GM12878 (cell line): ENCODE results near the gene ZNF526. TPM values are rescaled to one million over a fixed set of nuclear protein-coding genes. Genes with fewer than 3 reads are reported as not detected.

Source experiments
- ATAC-seq: fragments of 200-7000 bp; cut with Tn5 transposase; 3 replicates; pipeline ENCODE4 v1.9.1; 2020; ENCODE audit warnings: mild to moderate bottlenecking, moderate library complexity
- BruUV-seq: library from RNA; stranded (reverse); fragments of 400-500 nt; replicated peaks from 2 replicates; lab custom pipeline; 2021; lab: Mats Ljungman, UMichigan
- CTCF ChIA-PET: fragments of 300-600 bp; sonication (Branson Sonifier 250); formaldehyde crosslinking; extraction: SDS; loops from one replicate; lab custom pipeline; 2021; ENCODE audit warnings: inconsistent platforms; lab: Yijun Ruan, JAX
- POLR2A ChIA-PET: fragments of 350-600 bp; formaldehyde crosslinking; extraction: SDS; loops from one replicate; lab custom pipeline; 2021; ENCODE audit warnings: inconsistent platforms; lab: Charles Lee
- RAD21 ChIA-PET: fragments of 300-600 bp; sonication (Branson Sonifier 250); formaldehyde crosslinking; loops from one replicate; lab custom pipeline; 2023; ENCODE audit warnings: antibody characterized with exemption; ENCODE audit not compliant: unreplicated experiment; lab: Charles Lee
- SMC1A ChIA-PET: fragments of 300-600 bp; sonication (Branson Sonifier 250); formaldehyde crosslinking; loops from one replicate; lab custom pipeline; 2023; ENCODE audit not compliant: unreplicated experiment, uncharacterized antibody; lab: Charles Lee
- DNase-seq: peaks from one replicate; pipeline ENCODE4 v3.0.0-alpha.2; 2011; ENCODE audit warnings: low read depth, low spot score
- FAIRE-seq: peaks from 3 replicates; lab custom pipeline; 2011; peaks lifted over from hg19 to GRCh38; lab: Jason Lieb, UNC
- H2AFZ ChIP-seq: 2 replicates; pipeline ENCODE4 v1.6.0; 2011; ENCODE audit warnings: low read depth, low read length, control low read depth; ENCODE audit not compliant: control insufficient read depth
- H3K27ac ChIP-seq: 2 replicates; pipeline ENCODE4 v1.5.1; 2011; ENCODE audit warnings: control low read depth; ENCODE audit not compliant: control insufficient read depth, insufficient read depth
- H3K27me3 ChIP-seq, 2 experiments: replicated peaks in 1 of 2; 2 replicates each; pipeline versions ENCODE4 v1.6.0 to v1.6.1; 2011; ENCODE audit warnings: low read length in 1 of 2; ENCODE audit not compliant: control insufficient read depth in 2 of 2, insufficient read depth in 2 of 2
- H3K36me3 ChIP-seq, 2 experiments: 2 replicates each; pipeline ENCODE4 v1.5.1; 2011; ENCODE audit warnings: low read length in 1 of 2; ENCODE audit not compliant: control insufficient read depth in 2 of 2, insufficient read depth in 2 of 2
- H3K4me1 ChIP-seq: 2 replicates; pipeline ENCODE4 v1.6.1; 2011; ENCODE audit warnings: mild to moderate bottlenecking, low read length, moderate library complexity, mixed read lengths; ENCODE audit not compliant: control insufficient read depth, insufficient read depth
- H3K4me2 ChIP-seq: 2 replicates; pipeline ENCODE4 v1.6.0; 2011; ENCODE audit warnings: control low read depth; ENCODE audit not compliant: control insufficient read depth, insufficient read depth
- H3K4me3 ChIP-seq: fragments of 200-600 bp; sonication (generic); 2 replicates; pipeline ENCODE4 v1.5.1; 2016
- H3K79me2 ChIP-seq: 2 replicates; pipeline ENCODE4 v1.6.0; 2011; ENCODE audit warnings: low read length; ENCODE audit not compliant: control insufficient read depth, insufficient read depth
- H3K9ac ChIP-seq: 2 replicates; pipeline ENCODE4 v1.8.0; 2011; ENCODE audit warnings: low read length, control low read depth, mixed read lengths; ENCODE audit not compliant: control insufficient read depth, insufficient read depth
- H3K9me3 ChIP-seq: replicated peaks from 3 replicates; pipeline ENCODE4 v1.5.1; 2011; ENCODE audit warnings: mild to moderate bottlenecking, low read length; ENCODE audit not compliant: control insufficient read depth, insufficient read depth
- H4K20me1 ChIP-seq: 2 replicates; pipeline ENCODE4 v1.6.0; 2011; ENCODE audit not compliant: control insufficient read depth, insufficient read depth
- CBFB ChIP-seq: IDR thresholded peaks from 2 replicates; pipeline ENCODE4 v1.6.1; 2016; ENCODE audit warnings: antibody characterized with exemption, low read depth
- E2F4 ChIP-seq: IDR thresholded peaks from 2 replicates; pipeline ENCODE4 v1.6.1; 2012; ENCODE audit warnings: low read depth, low read length, improper control_type of control experiment
- ESRRA ChIP-seq: IDR thresholded peaks from 2 replicates; pipeline ENCODE4 v1.6.1; 2012; ENCODE audit warnings: mild to moderate bottlenecking, low read length, improper control_type of control experiment
- HDAC2 ChIP-seq: fragments of 200-600 bp; sonication (generic); IDR thresholded peaks from 2 replicates; pipeline ENCODE4 v1.6.1; 2017
- NBN ChIP-seq: fragments of 450-650 bp; IDR thresholded peaks from 2 replicates; pipeline ENCODE4 v1.6.1; 2016
- POLR2A ChIP-seq: IDR thresholded peaks from 2 replicates; pipeline ENCODE4 v1.6.1; 2011; ENCODE audit warnings: low read depth, mild to moderate bottlenecking, low read length
- RELA ChIP-seq: fragments of 450-650 bp; IDR thresholded peaks from 2 replicates; pipeline ENCODE4 v1.8.0; 2014; ENCODE audit warnings: borderline replicate concordance; ENCODE audit not compliant: partially characterized antibody
- SRF ChIP-seq, 2 experiments: IDR thresholded peaks; 2 replicates each; pipeline ENCODE4 v1.6.1; 2011; ENCODE audit warnings: low read depth in 2 of 2, low read length in 2 of 2, mild to moderate bottlenecking in 1 of 2, moderate library complexity in 1 of 2
- STAT1 ChIP-seq: fragments of 450-650 bp; conservative IDR thresholded peaks from 2 replicates; pipeline ENCODE4 v1.6.1; 2014; ENCODE audit warnings: antibody characterized with exemption, mild to moderate bottlenecking
- WGBS: methylation state at CpG from one replicate; pipeline ENCODE4 v1.1.6; 2016; ENCODE audit warnings: low lambda C conversion rate; ENCODE audit not compliant: insufficient replicate concordance, insufficient coverage; ENCODE audit errors: missing lambda C conversion rate; 5-methylcytosine and 5-hydroxymethylcytosine counted together
- in situ Hi-C: fragments of 300-500 bp; cut with MboI; formaldehyde crosslinking; loops from 9 replicates; pipeline ENCODE4 v1.14.3; 2018; ENCODE audit warnings: mixed read lengths
- intact Hi-C: fragments of 100-400 bp; cut with micrococcal nuclease; formaldehyde crosslinking; loops from one replicate; pipeline ENCODE4 v1.14.2; 2022; ENCODE audit not compliant: unreplicated experiment
- polyA plus RNA-seq, 11 experiments: library from polyadenylated mRNA; depleted of rRNA in 4 of 11; unstranded in 6 of 11; stranded (reverse) in 5 of 11; fragments of >200 nt; fragmentation: Nextera tagmentation in 4 of 11; fragmentation: Illumina TruSeq in 1 of 11; extraction: Ambion mirVana in 4 of 11; extraction: Trizol in 1 of 11; gene quantifications; 1 replicate in 1 of 11; 2 replicates in 10 of 11; pipeline versions ENCODE4 v1.2.1 to v1.2.3, GENCODE V29; 2011 to 2016; ENCODE audit warnings: inconsistent platforms in 2 of 11, missing spikeins in 2 of 11, low read depth in 1 of 11
- total RNA-seq, 4 experiments: library from RNA; depleted of rRNA in 3 of 4; stranded (reverse); fragments of >200 nt in 3 of 4; fragmentation: Illumina TruSeq in 1 of 4; extraction: Trizol in 1 of 4; gene quantifications; 2 replicates each; pipeline versions ENCODE4 v1.2.1 to v1.2.3, GENCODE V29; 2013 to 2021
- TF ChIP-seq, protein P1 (sequence below): IDR thresholded peaks from 2 replicates; pipeline ENCODE4 v1.6.1; 2012; ENCODE audit warnings: improper control_type of control experiment, low read depth, low read length; ENCODE audit not compliant: insufficient replicate concordance

The ZNF526 gene
- total and polyA plus RNA-seq, 10 of the 15 experiments (the other 5 are each of a cell fraction or from before 2014, with no cell fraction given), result 1.8 to 18.3 (median 5.5) TPM

DNA sequence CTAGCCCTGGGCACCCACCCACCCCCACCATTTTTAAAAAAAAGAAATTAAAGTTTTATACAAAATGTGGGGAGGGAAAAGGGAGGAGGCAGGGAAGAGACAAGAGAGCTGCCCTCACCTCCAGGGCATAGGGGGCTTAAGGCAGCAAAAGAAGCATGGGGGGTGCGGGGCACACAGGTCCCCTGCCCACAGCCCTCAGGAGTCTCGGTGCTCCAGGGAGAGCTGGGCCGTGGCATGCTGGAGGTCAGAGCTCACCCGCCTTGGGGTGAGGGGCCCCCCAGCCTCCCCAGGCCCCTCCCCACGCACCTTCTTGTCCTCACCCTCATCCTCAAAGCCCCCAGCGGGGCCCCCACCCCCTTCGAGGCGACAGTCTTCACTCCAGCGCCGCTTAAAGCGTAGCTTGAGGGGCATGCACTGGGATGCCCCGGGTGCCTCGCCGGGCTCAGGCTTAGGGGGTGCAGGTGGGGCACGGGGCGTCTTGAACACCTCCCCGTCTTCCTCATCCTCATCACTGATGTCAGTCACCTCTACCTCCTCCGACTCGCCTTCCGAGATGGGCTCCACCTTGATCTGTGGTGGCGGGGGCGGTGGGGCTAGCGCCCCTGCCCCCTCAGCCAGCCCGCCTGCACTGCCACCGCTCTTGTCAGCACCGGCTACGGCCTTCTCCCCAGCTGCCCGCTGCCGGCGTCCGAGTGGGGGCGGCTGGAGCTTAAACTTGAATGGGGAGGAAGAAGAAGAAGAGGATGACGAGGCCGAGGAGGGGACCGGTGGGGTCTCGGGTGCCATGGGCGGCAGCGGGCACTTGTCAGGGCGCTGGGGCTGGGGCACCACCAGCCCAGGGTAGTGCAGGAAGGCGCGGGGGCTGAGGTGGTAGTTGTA is 28.4 kb downstream of the ZNF526 start:
- no peak overlapping the region for H3K27ac ChIP-seq
- no peaks in the 10 kb centered on the region for H3K9me3 ChIP-seq
- no peak for TF ChIP-seq RELA
- TF ChIP-seq NBN, result no peak
- no peaks in the 10 kb centered on the region for H3K27me3 ChIP-seq
- ATAC-seq (no peak), FAIRE-seq (no peak), DNase-seq (no peak)
- H3K79me2 ChIP-seq, result peaks cover 37% of the 10 kb centered on the region
- in situ Hi-C loops, result no loop called here
- peaks cover 0 to 7% of the 10 kb centered on the region in 2 experiments; a peak in 2 of 4 replicates for H3K36me3 ChIP-seq
- no TSS peak for BruUV-seq
- no peak overlapping the region for H3K4me2 ChIP-seq
- no peak overlapping the region for H2AFZ ChIP-seq
- no peak overlapping the region for H3K9ac ChIP-seq
- H3K4me3 ChIP-seq, result no peak overlapping the region
- 94% methylated on average over 40 of the region's 41 CpGs for WGBS
- RAD21 ChIA-PET, result interaction anchor here (2.9 kb wide), 1 partner anchor 21 kb away, joined by 11 read pairs; the partner anchor contains the start of gene CIC
- SMC1A ChIA-PET, result no interaction called here
- peaks cover 17% of the 10 kb centered on the region for H3K4me1 ChIP-seq
- intact Hi-C loops, result no loop called here
- POLR2A ChIA-PET, result no interaction called here
- no peaks in the 10 kb centered on the region for H4K20me1 ChIP-seq
- CTCF ChIA-PET, result interaction anchor here (1.2 to 6.7 kb wide), 2 partner anchors 31 kb away, joined by 5 to 111 read pairs; no protein-coding TSS in a partner anchor

DNA sequence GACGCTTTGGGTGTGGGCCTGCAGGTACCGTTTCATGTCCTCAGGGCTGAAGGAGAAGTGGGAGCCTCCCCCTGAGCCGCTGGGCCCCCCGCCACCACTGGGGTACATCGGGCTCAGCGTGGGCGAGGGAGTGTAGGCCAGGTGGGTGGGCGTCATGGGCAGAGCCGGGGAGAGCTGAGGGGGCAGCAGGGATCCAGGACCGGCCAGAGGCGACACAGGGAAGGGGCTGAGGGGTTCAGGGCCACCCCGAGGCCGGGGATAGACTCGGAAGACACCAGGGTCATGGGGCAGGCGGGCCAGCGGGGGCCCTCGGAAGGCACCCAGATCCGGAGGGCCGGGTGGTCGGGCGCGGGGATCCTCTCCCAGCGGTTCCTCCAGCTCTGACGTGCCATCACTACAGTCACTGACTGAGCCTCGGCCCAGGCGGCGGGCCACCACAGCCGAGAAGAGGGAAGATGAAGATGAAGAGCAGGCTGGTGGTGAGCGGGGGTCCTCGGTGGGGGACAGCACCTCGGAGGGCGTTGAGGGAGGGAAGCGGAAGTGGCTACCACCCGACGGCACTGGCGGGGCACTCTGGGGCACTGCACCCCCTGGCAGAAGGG is 29.1 kb downstream of the ZNF526 start:
- Histone ChIP-seq H3K4me2 (no peak overlapping the region), H4K20me1 (no peaks in the 10 kb centered on the region), H3K79me2 (peaks cover 38% of the 10 kb centered on the region), H2AFZ (no peak overlapping the region), H3K36me3 (peaks cover 0 to 7% of the 10 kb centered on the region in 2 experiments; a peak in 2 of 4 replicates), H3K9me3 (no peaks in the 10 kb centered on the region), H3K4me3 (no peak overlapping the region), H3K9ac (no peak overlapping the region), H3K27me3 (no peaks in the 10 kb centered on the region), H3K4me1 (peaks cover 17% of the 10 kb centered on the region), H3K27ac (no peak overlapping the region)
- in situ Hi-C loops, result no loop called here
- ChIA-PET CTCF (interaction anchor here (1.2 kb wide), 1 partner anchor 30 kb away, joined by 5 read pairs; no protein-coding TSS in a partner anchor), SMC1A (interaction anchor here (1.2 kb wide), 1 partner anchor 30 kb away, joined by 3 read pairs; no protein-coding TSS in a partner anchor), POLR2A (no interaction called here), RAD21 (no interaction called here)
- no TSS peak for BruUV-seq
- DNase-seq, result no peak
- FAIRE-seq, result no peak
- no peak for ATAC-seq
- intact Hi-C loops, result no loop called here
- 93% methylated on average over 29 of the region's 36 CpGs for WGBS
- TF ChIP-seq, protein P1, sequence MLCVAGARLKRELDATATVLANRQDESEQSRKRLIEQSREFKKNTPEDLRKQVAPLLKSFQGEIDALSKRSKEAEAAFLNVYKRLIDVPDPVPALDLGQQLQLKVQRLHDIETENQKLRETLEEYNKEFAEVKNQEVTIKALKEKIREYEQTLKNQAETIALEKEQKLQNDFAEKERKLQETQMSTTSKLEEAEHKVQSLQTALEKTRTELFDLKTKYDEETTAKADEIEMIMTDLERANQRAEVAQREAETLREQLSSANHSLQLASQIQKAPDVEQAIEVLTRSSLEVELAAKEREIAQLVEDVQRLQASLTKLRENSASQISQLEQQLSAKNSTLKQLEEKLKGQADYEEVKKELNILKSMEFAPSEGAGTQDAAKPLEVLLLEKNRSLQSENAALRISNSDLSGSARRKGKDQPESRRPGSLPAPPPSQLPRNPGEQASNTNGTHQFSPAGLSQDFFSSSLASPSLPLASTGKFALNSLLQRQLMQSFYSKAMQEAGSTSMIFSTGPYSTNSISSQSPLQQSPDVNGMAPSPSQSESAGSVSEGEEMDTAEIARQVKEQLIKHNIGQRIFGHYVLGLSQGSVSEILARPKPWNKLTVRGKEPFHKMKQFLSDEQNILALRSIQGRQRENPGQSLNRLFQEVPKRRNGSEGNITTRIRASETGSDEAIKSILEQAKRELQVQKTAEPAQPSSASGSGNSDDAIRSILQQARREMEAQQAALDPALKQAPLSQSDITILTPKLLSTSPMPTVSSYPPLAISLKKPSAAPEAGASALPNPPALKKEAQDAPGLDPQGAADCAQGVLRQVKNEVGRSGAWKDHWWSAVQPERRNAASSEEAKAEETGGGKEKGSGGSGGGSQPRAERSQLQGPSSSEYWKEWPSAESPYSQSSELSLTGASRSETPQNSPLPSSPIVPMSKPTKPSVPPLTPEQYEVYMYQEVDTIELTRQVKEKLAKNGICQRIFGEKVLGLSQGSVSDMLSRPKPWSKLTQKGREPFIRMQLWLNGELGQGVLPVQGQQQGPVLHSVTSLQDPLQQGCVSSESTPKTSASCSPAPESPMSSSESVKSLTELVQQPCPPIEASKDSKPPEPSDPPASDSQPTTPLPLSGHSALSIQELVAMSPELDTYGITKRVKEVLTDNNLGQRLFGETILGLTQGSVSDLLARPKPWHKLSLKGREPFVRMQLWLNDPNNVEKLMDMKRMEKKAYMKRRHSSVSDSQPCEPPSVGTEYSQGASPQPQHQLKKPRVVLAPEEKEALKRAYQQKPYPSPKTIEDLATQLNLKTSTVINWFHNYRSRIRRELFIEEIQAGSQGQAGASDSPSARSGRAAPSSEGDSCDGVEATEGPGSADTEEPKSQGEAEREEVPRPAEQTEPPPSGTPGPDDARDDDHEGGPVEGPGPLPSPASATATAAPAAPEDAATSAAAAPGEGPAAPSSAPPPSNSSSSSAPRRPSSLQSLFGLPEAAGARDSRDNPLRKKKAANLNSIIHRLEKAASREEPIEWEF, result no peak
- TF ChIP-seq HDAC2, result no peak
- TF ChIP-seq CBFB, result no peak
- no peak for TF ChIP-seq E2F4
- TF ChIP-seq ESRRA, result no peak
- no peak for TF ChIP-seq SRF (IDR thresholded peaks at IDR 0.05; ENCODE audit: low read depth in 2 of 2, low read length in 2 of 2)
- TF ChIP-seq POLR2A, result no peak
- TF ChIP-seq STAT1, result no peak
